ENCODE results near the gene IKZF2.
A peak's percentile ranks its signal among the peaks of the same experiment; 100 is the strongest.

IKZF2 gene

GRCh38 chr2:213172641-213173040, 21.2 kb upstream of the IKZF2 start:
- Histone ChIP-seq H3K36me3 (ENCODE audit: insufficient read depth, low read length) (no peaks in the 10 kb centered on the region), H2AFZ (ENCODE audit: low read length, unreplicated experiment) (peak overlapping the region; percentile 34), H3K4me3 (ENCODE audit: low read depth, low read length) (no peak overlapping the region), H3K4me1 (ENCODE audit: control insufficient read depth, insufficient read depth, low read length, unreplicated experiment) (no peaks in the 10 kb centered on the region), H3K27ac (ENCODE audit: low read depth, low read length) (no peak overlapping the region), H3K27me3 (ENCODE audit: insufficient read depth, low read length) (no peaks in the 10 kb centered on the region), H3K79me2 (ENCODE audit: control insufficient read depth, insufficient read depth, low read length, unreplicated experiment) (no peaks in the 10 kb centered on the region)

GRCh38 chr2:213171147-213171546, 19.7 kb upstream of the IKZF2 start:
- Histone ChIP-seq H3K79me2 (ENCODE audit: control insufficient read depth, insufficient read depth, low read length, unreplicated experiment) (no peaks in the 10 kb centered on the region), H3K27me3 (ENCODE audit: insufficient read depth, low read length) (no peaks in the 10 kb centered on the region), H3K4me1 (ENCODE audit: control insufficient read depth, insufficient read depth, low read length, unreplicated experiment) (no peaks in the 10 kb centered on the region), H3K36me3 (ENCODE audit: insufficient read depth, low read length) (no peaks in the 10 kb centered on the region), H2AFZ (ENCODE audit: low read length, unreplicated experiment) (no peak overlapping the region), H3K27ac (ENCODE audit: low read depth, low read length) (no peak overlapping the region), H3K4me3 (ENCODE audit: low read depth, low read length) (no peak overlapping the region)

GRCh38 chr2:213167271-213167930, 16.0 kb upstream of the IKZF2 start:
- Histone ChIP-seq H3K4me1 (ENCODE audit: control insufficient read depth, insufficient read depth, low read length, unreplicated experiment) (peaks cover 14% of the 10 kb centered on the region), H3K36me3 (ENCODE audit: insufficient read depth, low read length) (no peaks in the 10 kb centered on the region), H3K4me3 (ENCODE audit: low read depth, low read length) (no peak overlapping the region), H3K79me2 (ENCODE audit: control insufficient read depth, insufficient read depth, low read length, unreplicated experiment) (no peaks in the 10 kb centered on the region), H2AFZ (ENCODE audit: low read length, unreplicated experiment) (no peak overlapping the region), H3K27ac (ENCODE audit: low read depth, low read length) (no peak overlapping the region), H3K27me3 (ENCODE audit: insufficient read depth, low read length) (no peaks in the 10 kb centered on the region)

- H3K4me3 ChIP-seq (ENCODE audit: low read depth, low read length), result no peak overlapping the region
Observed at GRCh38 chr2:213166109-213166508, 14.7 kb upstream of the IKZF2 start.

GRCh38 chr2:213164263-213164662, 12.9 kb upstream of the IKZF2 start:
- peaks cover 27% of the 10 kb centered on the region for H3K4me1 ChIP-seq (ENCODE audit: control insufficient read depth, insufficient read depth, low read length, unreplicated experiment)
- no peaks in the 10 kb centered on the region for H3K79me2 ChIP-seq (ENCODE audit: control insufficient read depth, insufficient read depth, low read length, unreplicated experiment)
- H3K4me3 ChIP-seq (ENCODE audit: low read depth, low read length), result no peak overlapping the region
- H2AFZ ChIP-seq (ENCODE audit: low read length, unreplicated experiment), result peak overlapping the region; percentile 47
- H3K36me3 ChIP-seq (ENCODE audit: insufficient read depth, low read length), result no peaks in the 10 kb centered on the region
- H3K27ac ChIP-seq (ENCODE audit: low read depth, low read length), result no peak overlapping the region
- no peaks in the 10 kb centered on the region for H3K27me3 ChIP-seq (ENCODE audit: insufficient read depth, low read length)

More at GRCh38 chr2:213166109-213166508, 14.7 kb upstream of the IKZF2 start:
- H3K27me3 ChIP-seq (ENCODE audit: insufficient read depth, low read length), result no peaks in the 10 kb centered on the region
- peaks cover 27% of the 10 kb centered on the region for H3K4me1 ChIP-seq (ENCODE audit: control insufficient read depth, insufficient read depth, low read length, unreplicated experiment)
- H3K36me3 ChIP-seq (ENCODE audit: insufficient read depth, low read length), result no peaks in the 10 kb centered on the region
- H2AFZ ChIP-seq (ENCODE audit: low read length, unreplicated experiment), result no peak overlapping the region
- no peak overlapping the region for H3K27ac ChIP-seq (ENCODE audit: low read depth, low read length)
- H3K79me2 ChIP-seq (ENCODE audit: control insufficient read depth, insufficient read depth, low read length, unreplicated experiment), result no peaks in the 10 kb centered on the region

GRCh38 chr2:213162516-213163118, 11.2 kb upstream of the IKZF2 start:
- peaks cover 27% of the 10 kb centered on the region for H3K4me1 ChIP-seq (ENCODE audit: control insufficient read depth, insufficient read depth, low read length, unreplicated experiment)
- H2AFZ ChIP-seq (ENCODE audit: low read length, unreplicated experiment), result peak overlapping the region; percentile 54
- H3K79me2 ChIP-seq (ENCODE audit: control insufficient read depth, insufficient read depth, low read length, unreplicated experiment), result no peaks in the 10 kb centered on the region
- H3K36me3 ChIP-seq (ENCODE audit: insufficient read depth, low read length), result no peaks in the 10 kb centered on the region
- no peaks in the 10 kb centered on the region for H3K27me3 ChIP-seq (ENCODE audit: insufficient read depth, low read length)
- peak overlapping the region; percentile 69 for H3K27ac ChIP-seq (ENCODE audit: low read depth, low read length)
- H3K4me3 ChIP-seq (ENCODE audit: low read depth, low read length), result peak overlapping the region; percentile 10; the same call in 1 of the 2 replicates

GRCh38 chr2:213161759-213162515, 10.5 kb upstream of the IKZF2 start:
- H3K79me2 ChIP-seq (ENCODE audit: control insufficient read depth, insufficient read depth, low read length, unreplicated experiment), result no peaks in the 10 kb centered on the region
- no peaks in the 10 kb centered on the region for H3K27me3 ChIP-seq (ENCODE audit: insufficient read depth, low read length)
- H3K4me1 ChIP-seq (ENCODE audit: control insufficient read depth, insufficient read depth, low read length, unreplicated experiment), result peaks cover 27% of the 10 kb centered on the region
- H3K36me3 ChIP-seq (ENCODE audit: insufficient read depth, low read length), result no peaks in the 10 kb centered on the region
- peak overlapping the region; percentile 10; the same call in 1 of the 2 replicates for H3K4me3 ChIP-seq (ENCODE audit: low read depth, low read length)
- peak overlapping the region; percentile 54 for H2AFZ ChIP-seq (ENCODE audit: low read length, unreplicated experiment)
- H3K27ac ChIP-seq (ENCODE audit: low read depth, low read length), result peak overlapping the region; percentile 69

- H3K27ac ChIP-seq (ENCODE audit: low read depth, low read length), result no peak overlapping the region
- H3K4me1 ChIP-seq (ENCODE audit: control insufficient read depth, insufficient read depth, low read length, unreplicated experiment), result peaks cover 27% of the 10 kb centered on the region
- H2AFZ ChIP-seq (ENCODE audit: low read length, unreplicated experiment), result no peak overlapping the region
- H3K79me2 ChIP-seq (ENCODE audit: control insufficient read depth, insufficient read depth, low read length, unreplicated experiment), result no peaks in the 10 kb centered on the region
- H3K27me3 ChIP-seq (ENCODE audit: insufficient read depth, low read length), result no peaks in the 10 kb centered on the region
- no peaks in the 10 kb centered on the region for H3K36me3 ChIP-seq (ENCODE audit: insufficient read depth, low read length)
- no peak overlapping the region for H3K4me3 ChIP-seq (ENCODE audit: low read depth, low read length)
Observed at GRCh38 chr2:213159768-213160167, 8.4 kb upstream of the IKZF2 start.

- Histone ChIP-seq H3K4me3 (ENCODE audit: low read depth, low read length) (no peak overlapping the region), H3K4me1 (ENCODE audit: control insufficient read depth, insufficient read depth, low read length, unreplicated experiment) (peaks cover 21% of the 10 kb centered on the region), H3K27ac (ENCODE audit: low read depth, low read length) (no peak overlapping the region), H3K79me2 (ENCODE audit: control insufficient read depth, insufficient read depth, low read length, unreplicated experiment) (peaks cover 7% of the 10 kb centered on the region), H3K27me3 (ENCODE audit: insufficient read depth, low read length) (no peaks in the 10 kb centered on the region), H2AFZ (ENCODE audit: low read length, unreplicated experiment) (no peak overlapping the region), H3K36me3 (ENCODE audit: insufficient read depth, low read length) (no peaks in the 10 kb centered on the region)
Observed at GRCh38 chr2:213157242-213157641, 5.8 kb upstream of the IKZF2 start.

GRCh38 chr2:213156717-213157116, 5.3 kb upstream of the IKZF2 start:
- Histone ChIP-seq H3K4me3 (ENCODE audit: low read depth, low read length) (no peak overlapping the region), H3K36me3 (ENCODE audit: insufficient read depth, low read length) (no peaks in the 10 kb centered on the region), H3K79me2 (ENCODE audit: control insufficient read depth, insufficient read depth, low read length, unreplicated experiment) (peaks cover 7% of the 10 kb centered on the region), H3K27ac (ENCODE audit: low read depth, low read length) (no peak overlapping the region), H3K27me3 (ENCODE audit: insufficient read depth, low read length) (no peaks in the 10 kb centered on the region), H2AFZ (ENCODE audit: low read length, unreplicated experiment) (no peak overlapping the region), H3K4me1 (ENCODE audit: control insufficient read depth, insufficient read depth, low read length, unreplicated experiment) (peaks cover 15% of the 10 kb centered on the region)
